ENCODE results near the gene CHST1.

Gene CHST1

GRCh38 chr11:45674481-45675190, 9.2 kb upstream of the CHST1 start:
- DNase-seq (ENCODE audit: low spot score) = no peak

GRCh38 chr11:45673441-45673840, 8.0 kb upstream of the CHST1 start:
- no peak for DNase-seq (ENCODE audit: low spot score)

GRCh38 chr11:45672593-45672992, 7.2 kb upstream of the CHST1 start:
- DNase-seq (ENCODE audit: low spot score) = no peak

GRCh38 chr11:45671246-45672171, 6.1 kb upstream of the CHST1 start:
- DNase-seq (ENCODE audit: low spot score) = no peak

- DNase-seq (ENCODE audit: low spot score) = no peak
Measured at GRCh38 chr11:45670386-45671135, 5.1 kb upstream of the CHST1 start.

- DNase-seq (ENCODE audit: low spot score) = no peak
Measured at GRCh38 chr11:45669956-45670355, 4.5 kb upstream of the CHST1 start.

GRCh38 chr11:45669146-45669545, 3.7 kb upstream of the CHST1 start:
- no peak for DNase-seq (ENCODE audit: low spot score)

- DNase-seq (ENCODE audit: low spot score) = no peak
Measured at GRCh38 chr11:45667929-45668680, 2.7 kb upstream of the CHST1 start.

GRCh38 chr11:45666648-45667642, 1.5 kb upstream of the CHST1 start:
- DNase-seq (ENCODE audit: low spot score) = no peak

- DNase-seq (ENCODE audit: low spot score) = no peak
Measured at GRCh38 chr11:45665933-45666647, 668 bp upstream of the CHST1 start.

GRCh38 chr11:45664376-45665205, 831 bp downstream of the CHST1 start:
- DNase-seq (ENCODE audit: low spot score) = no peak

- no peak for DNase-seq (ENCODE audit: low spot score)
Measured at GRCh38 chr11:45663486-45664375, 1.7 kb downstream of the CHST1 start.

GRCh38 chr11:45662665-45663485, 2.5 kb downstream of the CHST1 start:
- peak; percentile 19 for DNase-seq (ENCODE audit: low spot score)

- no peak for DNase-seq (ENCODE audit: low spot score)
Measured at GRCh38 chr11:45662096-45662664, 3.2 kb downstream of the CHST1 start.

- no peak for DNase-seq (ENCODE audit: low spot score)
Measured at GRCh38 chr11:45661439-45662055, 3.9 kb downstream of the CHST1 start.
